ENCODE data around the gene VPS26C.
"Not testable (repeated sequence)": the region's sequence is repeated elsewhere in the genome, so short reads cannot be mapped to it uniquely, and the experiment has no call there.

VPS26C gene

GRCh38 chr21:37267269-37268185 lies at the start of gene VPS26C:
TSS of gene VPS26C (minus strand) at chr21:37267334. CDS start at chr21:37267294, 40 bp downstream.
- peak; percentile 98 for DNase-seq

GRCh38 chr21:37316072-37316471 lies 48.9 kb upstream of the VPS26C start:
- not testable (repeated sequence) for DNase-seq

DNA sequence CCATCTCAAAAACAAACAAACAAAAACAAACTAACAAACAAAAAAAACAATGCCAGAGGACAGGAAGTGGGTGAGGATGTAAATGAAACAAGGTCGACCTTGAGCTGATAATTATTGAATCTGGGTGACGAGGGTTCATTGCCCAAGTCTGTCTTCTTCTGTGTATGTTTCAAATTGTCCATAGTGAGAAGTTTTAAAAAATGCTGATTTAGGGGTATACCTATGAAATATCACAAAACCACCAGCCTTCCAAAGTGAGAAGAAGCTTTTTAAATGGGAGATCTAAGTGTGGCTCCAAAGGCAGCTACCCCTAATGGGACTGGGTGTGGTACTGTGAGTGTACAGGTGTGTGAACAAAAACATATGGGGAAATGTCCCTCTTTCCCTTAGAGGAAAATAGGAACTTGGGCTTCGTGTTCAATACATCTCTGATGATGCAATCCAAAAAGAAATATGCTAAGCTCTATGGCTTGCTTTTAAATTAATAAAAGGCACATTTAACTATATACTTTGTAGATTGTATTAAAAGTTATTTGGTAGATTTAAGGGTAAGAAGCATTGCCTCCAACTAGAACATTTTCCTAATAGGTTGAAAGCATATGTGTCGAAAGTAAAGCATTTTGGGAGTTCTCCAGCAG lies 33.1 kb upstream of the VPS26C start:
- DNase-seq = no peak

DNA sequence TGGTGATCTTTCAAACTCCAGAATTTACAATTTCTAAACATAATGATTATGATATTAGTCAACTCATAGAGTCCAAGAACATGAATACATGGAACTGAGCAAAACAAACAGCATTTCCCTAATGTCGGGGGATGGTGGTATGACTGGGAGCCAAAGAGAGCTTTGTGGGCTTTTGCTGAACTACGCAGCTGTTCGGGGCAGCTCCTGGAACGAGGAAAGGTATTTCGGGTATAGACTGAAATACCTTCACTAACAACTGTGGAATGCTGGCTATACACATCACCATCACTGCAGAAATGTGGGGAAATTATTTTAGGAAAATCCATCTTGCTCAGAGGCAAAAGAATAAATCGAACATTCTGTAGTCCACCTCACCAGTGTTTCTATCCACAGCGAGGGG lies 30.2 kb upstream of the VPS26C start:
- DNase-seq = no peak

DNA sequence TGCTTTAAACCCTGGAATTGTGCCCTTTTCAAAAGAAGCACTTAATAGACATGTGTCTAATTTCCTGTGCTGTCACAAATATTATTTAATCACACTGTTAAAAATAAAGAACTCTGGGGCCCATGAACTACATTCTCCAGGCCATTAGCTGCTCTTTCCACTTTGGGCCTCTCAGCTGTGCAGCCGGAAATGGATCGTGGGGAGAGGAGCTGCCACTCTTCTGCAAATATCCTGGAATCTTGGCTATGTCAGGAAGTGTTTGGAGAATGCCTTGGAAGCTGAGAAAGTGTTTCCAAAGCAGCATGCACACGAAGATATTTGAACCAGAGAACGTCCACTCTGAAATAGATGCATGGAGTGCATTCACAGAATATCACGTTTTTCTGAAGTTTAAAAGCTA lies 27.5 kb upstream of the VPS26C start:
- no peak for DNase-seq

DNA sequence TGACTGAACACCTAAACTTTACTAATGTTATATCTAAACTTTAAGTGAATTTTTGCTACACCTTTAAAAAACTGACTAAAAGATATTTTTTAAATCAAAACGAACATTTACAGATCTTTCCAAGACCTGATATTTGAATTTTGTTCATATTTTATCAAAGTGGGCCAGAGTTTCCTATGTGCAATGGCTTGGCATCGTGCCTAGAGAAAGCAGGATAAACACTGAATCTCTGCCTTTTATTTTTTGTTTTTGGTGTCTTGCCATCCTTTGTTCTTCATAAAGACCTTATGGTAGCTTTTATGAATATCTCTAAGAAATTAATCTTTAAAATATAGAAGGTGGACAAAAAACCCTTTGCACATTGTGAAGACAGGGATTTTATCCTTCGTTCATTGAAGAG lies 25.8 kb upstream of the VPS26C start:
- DNase-seq = no peak

GRCh38 chr21:37292041-37292440 lies 24.9 kb upstream of the VPS26C start:
- no peak for DNase-seq

DNA sequence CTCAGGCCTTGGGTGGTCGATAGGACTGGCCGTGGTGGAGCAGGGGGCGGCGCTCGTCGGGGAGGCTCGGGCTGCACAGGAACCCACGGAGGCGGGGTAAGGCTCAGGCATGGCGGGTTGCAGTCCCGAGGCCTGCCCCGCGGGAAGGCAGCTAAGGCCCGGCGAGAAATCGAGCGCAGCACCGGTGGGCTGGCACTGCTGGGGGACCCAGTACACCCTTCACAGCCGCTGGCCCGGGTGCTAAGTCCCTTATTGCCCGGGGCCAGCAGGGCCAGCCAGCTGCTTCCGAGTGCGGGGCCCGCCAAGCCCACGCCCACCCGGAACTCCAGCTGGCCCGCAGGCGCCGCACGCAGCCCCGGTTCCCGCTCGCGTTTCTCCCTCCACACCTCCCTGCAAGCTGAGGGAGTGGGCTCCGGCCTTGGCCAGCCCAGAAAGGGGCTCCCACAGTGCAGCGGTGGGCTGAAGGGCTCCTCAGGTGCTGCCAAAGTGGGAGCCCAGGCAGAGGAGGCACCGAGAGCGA lies 16.1 kb upstream of the VPS26C start:
- DNase-seq = not testable (repeated sequence)

DNA sequence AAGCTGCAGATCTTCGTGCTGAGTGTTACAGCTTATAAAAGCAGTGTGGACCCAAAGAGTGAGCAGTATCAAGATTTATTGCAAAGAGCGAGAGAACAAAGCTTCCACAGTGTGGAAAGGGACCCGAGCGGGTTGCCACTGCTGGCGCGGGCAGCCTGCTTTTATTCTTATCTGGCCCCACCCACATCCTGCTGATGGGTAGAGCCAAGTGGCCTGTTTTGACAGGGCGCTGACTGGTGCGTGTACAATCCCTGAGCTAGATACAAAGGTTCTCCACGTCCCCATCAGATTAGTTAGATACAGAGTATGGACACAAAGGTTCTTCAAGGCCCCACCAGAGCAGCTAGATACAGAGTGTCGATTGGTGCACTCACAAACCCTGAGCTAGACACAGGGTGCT lies 15.5 kb upstream of the VPS26C start:
- DNase-seq = not testable (repeated sequence)

DNA sequence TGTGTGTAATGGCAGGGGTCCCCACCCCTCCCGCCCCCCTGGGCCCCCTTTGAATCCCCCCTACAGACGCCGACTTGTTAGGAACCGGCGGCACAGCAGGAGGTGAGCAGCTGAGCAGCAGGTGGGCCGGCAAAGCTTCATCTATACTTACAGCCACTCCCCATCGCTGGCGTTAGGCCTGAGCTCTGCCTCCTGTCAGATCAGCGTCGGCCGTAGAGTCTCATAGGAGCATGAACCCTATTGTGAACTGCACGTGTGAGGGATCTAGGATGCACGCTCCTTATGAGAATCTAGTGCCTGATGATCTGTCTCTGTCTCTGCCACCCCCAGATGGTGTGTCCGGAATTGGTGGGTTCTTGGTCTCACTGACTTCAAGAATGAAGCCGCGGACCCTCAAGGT lies 14.9 kb upstream of the VPS26C start:
- no peak for DNase-seq

DNA sequence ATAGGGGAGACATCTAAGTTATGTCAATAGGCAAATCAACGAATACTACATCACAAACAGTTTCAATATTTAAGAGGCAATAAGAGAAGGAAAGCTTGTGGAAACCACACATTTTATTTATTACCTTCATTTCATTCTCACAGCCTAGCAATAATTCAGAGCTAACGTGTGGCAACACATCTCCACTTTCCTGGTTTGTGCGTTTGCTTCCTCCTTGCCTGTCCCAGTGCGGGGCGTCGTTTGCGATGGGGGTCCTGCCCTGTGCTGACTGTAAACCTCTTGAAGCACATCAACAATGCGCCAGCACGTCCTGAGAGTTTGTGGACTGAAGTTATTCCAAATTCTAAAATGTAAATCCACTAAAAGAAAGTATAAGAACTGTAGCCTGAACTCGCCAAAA lies 14.4 kb upstream of the VPS26C start:
- DNase-seq = no peak

DNA sequence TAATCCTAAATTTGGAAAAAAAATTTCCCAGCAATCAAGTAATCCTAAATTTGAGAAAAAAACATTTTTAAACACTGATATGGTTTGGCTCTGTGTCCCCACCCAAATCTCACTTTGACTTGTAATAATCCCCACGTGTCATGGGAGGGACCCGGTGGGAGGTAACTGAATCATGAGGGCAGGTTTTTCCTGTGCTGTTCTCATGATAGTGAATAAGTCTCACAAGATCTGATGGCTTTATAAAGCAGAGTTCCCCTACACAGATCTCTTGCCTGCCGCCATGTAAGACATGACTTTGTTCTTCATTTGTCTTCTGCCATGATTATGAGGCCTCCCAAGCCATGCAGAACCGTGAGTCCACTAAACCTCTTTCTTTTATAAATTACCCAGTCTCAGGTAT lies 12.1 kb upstream of the VPS26C start:
- DNase-seq = not testable (repeated sequence)

DNA sequence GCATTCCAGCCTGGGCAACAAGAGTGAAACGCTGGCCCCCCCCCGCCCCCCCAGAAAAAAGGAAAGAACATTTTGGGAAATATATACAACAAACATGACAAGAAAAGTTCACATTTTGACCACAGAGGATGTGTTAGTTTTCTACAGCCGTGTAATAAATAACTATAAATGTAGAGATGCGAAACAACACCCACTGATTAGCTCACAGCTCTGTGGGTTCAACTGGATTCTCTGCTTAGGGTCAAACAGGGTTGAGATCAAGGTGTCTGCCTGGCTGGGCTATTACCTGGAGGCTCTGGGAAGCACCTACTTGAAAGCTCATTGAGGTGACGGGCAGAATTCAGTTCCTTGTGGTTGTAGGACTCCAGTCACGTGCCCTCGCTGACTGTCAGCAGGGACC lies 11.1 kb upstream of the VPS26C start:
- DNase-seq = no peak

DNA sequence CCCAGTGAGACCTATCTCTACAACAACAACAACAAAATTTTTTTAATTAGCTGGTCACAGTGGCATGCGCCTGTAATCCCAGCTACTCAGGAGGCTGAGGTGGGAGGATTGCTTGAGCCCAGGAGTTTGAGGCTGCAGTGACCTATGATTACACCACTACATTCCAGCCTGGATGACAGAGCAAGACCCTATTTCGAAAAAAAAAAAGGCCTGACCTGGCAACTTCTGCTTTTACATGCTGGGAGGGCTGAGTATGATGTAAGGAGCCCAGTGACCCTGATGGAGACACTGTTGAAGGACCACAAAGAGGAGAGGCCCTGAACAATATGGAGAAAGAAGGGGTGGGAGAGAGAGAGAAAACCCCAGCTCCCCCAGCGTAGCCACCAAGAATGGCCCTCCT lies 9.2 kb upstream of the VPS26C start:
- DNase-seq = no peak

- no peak for DNase-seq
Measured at GRCh38 chr21:37273911-37274690, 7.0 kb upstream of the VPS26C start.

GRCh38 chr21:37273440-37273839 lies 6.3 kb upstream of the VPS26C start:
- no peak for DNase-seq

DNA sequence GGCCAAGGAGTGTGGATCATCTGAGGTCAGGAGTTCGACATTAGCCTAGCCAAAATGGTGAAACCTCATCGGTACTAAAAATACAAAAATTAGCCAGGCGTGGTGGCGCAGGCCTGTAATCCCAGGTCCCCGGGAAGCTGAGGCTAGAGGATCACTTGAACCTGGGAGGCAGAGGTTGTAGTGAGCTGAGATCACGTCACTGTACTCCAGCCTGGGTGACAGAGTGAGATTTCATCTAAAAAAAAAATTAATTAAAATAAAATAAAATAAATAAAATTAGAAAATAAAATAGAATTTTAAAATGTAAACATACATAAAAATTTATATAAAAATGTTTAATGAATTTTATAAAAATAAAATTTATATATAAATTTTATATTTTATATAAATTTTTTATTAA lies 5.8 kb upstream of the VPS26C start:
- no peak for DNase-seq

GRCh38 chr21:37270576-37271365 lies 3.6 kb upstream of the VPS26C start:
- DNase-seq = no peak

DNA sequence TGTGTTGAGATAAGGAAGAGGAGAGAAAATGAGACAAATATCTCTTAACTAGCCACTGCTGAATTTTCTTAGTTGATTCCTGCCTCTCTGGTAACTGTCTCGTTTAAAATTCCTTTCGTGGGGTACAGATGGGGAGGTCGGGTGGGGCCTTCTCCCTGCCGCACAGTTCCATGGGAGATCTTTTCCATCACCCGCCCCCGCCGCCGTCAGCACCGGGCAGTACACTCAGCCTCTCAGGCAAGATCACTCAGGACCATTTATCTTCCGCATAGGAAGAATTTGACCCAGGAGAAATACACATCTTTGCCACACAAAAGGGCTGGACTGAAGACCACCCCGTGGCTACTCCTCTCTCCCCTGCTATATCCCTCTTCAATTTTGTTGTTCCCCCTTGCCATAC lies 2.3 kb upstream of the VPS26C start:
- DNase-seq = no peak

DNA sequence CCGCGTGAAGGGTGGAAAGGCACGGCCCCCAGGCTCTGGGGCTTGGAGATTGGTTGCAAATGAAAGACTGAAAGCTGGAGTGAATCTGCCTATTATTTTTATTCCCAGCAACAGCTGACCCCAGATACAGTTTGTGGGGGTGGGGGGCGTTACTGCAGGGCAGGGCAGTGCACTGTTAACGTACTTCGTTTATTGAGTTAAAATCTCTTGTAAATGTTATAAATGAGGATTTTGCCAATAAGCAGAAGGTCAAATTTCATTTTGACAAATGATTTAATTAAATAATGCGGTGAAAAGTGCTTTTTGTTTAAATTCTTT lies 1.0 kb upstream of the VPS26C start:
- DNase-seq = no peak

DNA sequence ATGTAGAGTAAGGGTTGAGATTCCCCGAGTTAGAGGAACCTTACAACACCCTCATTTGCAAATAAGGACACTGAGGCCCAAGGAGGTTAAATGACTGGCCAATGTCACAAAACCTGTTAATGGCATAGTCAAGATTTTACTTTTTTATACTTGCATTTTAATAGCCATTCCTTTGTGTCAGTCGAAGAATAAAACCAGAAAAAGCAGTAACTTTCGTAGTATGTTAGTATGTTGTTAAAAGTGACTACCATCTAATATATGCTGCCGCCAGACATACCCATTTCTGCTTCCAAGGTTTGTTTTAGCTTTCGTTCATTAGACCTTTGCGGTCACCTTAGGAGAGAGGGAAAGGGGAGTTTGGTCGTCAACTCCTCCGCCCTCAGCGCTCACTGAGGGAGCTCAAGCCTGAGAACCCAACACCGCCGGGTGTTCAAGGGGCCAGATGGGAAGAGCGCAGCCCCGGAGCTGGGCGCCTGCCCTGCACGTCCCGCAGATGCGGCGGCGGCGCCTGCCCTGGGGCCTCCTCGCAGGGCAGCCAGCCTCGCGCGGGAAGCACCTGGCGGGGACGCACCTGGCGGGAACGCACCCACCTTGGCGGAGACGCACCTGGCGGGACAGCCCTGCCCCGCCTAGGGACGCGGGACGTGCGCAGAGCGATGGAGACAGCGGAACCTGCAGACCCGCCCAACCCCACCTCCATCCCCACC lies 466 bp downstream of the VPS26C start:
- DNase-seq = no peak

GRCh38 chr21:37264808-37265207 lies 2.3 kb downstream of the VPS26C start:
- DNase-seq = no peak
